ENCODE measurements around the gene FGFR1OP2.

- TF ChIP-seq, protein P1, sequence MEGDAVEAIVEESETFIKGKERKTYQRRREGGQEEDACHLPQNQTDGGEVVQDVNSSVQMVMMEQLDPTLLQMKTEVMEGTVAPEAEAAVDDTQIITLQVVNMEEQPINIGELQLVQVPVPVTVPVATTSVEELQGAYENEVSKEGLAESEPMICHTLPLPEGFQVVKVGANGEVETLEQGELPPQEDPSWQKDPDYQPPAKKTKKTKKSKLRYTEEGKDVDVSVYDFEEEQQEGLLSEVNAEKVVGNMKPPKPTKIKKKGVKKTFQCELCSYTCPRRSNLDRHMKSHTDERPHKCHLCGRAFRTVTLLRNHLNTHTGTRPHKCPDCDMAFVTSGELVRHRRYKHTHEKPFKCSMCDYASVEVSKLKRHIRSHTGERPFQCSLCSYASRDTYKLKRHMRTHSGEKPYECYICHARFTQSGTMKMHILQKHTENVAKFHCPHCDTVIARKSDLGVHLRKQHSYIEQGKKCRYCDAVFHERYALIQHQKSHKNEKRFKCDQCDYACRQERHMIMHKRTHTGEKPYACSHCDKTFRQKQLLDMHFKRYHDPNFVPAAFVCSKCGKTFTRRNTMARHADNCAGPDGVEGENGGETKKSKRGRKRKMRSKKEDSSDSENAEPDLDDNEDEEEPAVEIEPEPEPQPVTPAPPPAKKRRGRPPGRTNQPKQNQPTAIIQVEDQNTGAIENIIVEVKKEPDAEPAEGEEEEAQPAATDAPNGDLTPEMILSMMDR (conservative IDR thresholded peaks at IDR 0.05) = no peak
- no peak for TF ChIP-seq EZH2 (IDR thresholded peaks at IDR 0.05; ENCODE audit: low read depth)
Observed at GRCh38 chr12:26997003-26997402, 58.7 kb downstream of the FGFR1OP2 start.

All from PC-9 (cell line).